SU-DHL-6 (cell line): ENCODE data around the gene PLA2G6.

ENCODE experiments used
- H2AFZ ChIP-seq: fragments of 200-600 bp; sonication (generic); 2 replicates; pipeline ENCODE4 v1.6.1; 2014; ENCODE audit warnings: low read depth, mild to moderate bottlenecking, moderate library complexity, mixed read lengths, antibody characterized with exemption, low read length; ENCODE audit not compliant: severe bottlenecking
- H3F3A ChIP-seq: fragments of 200-600 bp; shearing (Covaris generic); 2 replicates; pipeline ENCODE4 v1.6.0; 2016; ENCODE audit warnings: antibody characterized with exemption, mild to moderate bottlenecking; ENCODE audit not compliant: insufficient read depth
- H3K27ac ChIP-seq: fragments of 200-600 bp; sonication (generic); 2 replicates; pipeline ENCODE4 v1.5.1; 2016; ENCODE audit warnings: low read depth, mild to moderate bottlenecking, low read length, moderate library complexity, mixed read lengths
- H3K27me3 ChIP-seq: fragments of 200-600 bp; sonication (generic), shearing (Covaris generic); 2 replicates; pipeline ENCODE4 v1.6.0; 2014; ENCODE audit warnings: mild to moderate bottlenecking, low read length
- H3K36me3 ChIP-seq: fragments of 200-600 bp; sonication (generic); 2 replicates; pipeline ENCODE4 v1.6.1; 2014; ENCODE audit warnings: mild to moderate bottlenecking, low read length, mixed read lengths
- H3K4me2 ChIP-seq: fragments of 300-600, 200-600 bp; shearing (Covaris generic), sonication (generic); 2 replicates; pipeline ENCODE4 v1.6.0; 2014; ENCODE audit warnings: low read length, low read depth, mild to moderate bottlenecking; ENCODE audit not compliant: poor library complexity, severe bottlenecking
- H3K4me3 ChIP-seq: fragments of 200-600 bp; sonication (generic); 2 replicates; pipeline ENCODE4 v1.5.1; 2014; ENCODE audit warnings: antibody characterized with exemption, low read length, mild to moderate bottlenecking, mixed read lengths; ENCODE audit not compliant: insufficient read depth, poor library complexity, severe bottlenecking
- H3K79me2 ChIP-seq: fragments of 200-600 bp; sonication (generic); 2 replicates; pipeline ENCODE4 v1.6.1; 2014; ENCODE audit warnings: mild to moderate bottlenecking, low read length, moderate library complexity; ENCODE audit not compliant: insufficient read depth
- H3K9ac ChIP-seq: fragments of 200-600 bp; sonication (generic); 2 replicates; pipeline ENCODE4 v1.7.0; 2014; ENCODE audit warnings: mild to moderate bottlenecking, low read length
- H3K9me2 ChIP-seq: fragments of 200-600 bp; sonication (generic); replicated peaks from 2 replicates; pipeline ENCODE4 v1.6.1; 2014; ENCODE audit warnings: low read length; ENCODE audit not compliant: insufficient read depth
- H3K9me3 ChIP-seq: fragments of 200-600 bp; sonication (generic); 2 replicates; pipeline ENCODE4 v1.6.1; 2014; ENCODE audit warnings: low read length, mixed read lengths; ENCODE audit not compliant: insufficient read depth
- H4K20me1 ChIP-seq: fragments of 200-600 bp; sonication (generic); 2 replicates; pipeline ENCODE4 v1.6.1; 2014; ENCODE audit warnings: low read depth, mild to moderate bottlenecking, antibody characterized with exemption, low read length, moderate library complexity, mixed read lengths
- EZH2phosphoT487 ChIP-seq: fragments of 200-600 bp; sonication (generic), shearing (Covaris generic); conservative IDR thresholded peaks from 2 replicates; pipeline ENCODE4 v1.6.1; 2018; ENCODE audit warnings: mild to moderate bottlenecking, antibody characterized with exemption, low read length, moderate library complexity, mixed read lengths
- TF ChIP-seq, protein P1 (sequence below): fragments of 200-600 bp; sonication (generic); IDR thresholded peaks from one replicate; pipeline ENCODE4 v1.5.1; 2017; ENCODE audit warnings: antibody characterized with exemption, mild to moderate bottlenecking, low read length, moderate library complexity; ENCODE audit not compliant: insufficient read depth, poor library complexity, severe bottlenecking

PLA2G6 gene

DNA sequence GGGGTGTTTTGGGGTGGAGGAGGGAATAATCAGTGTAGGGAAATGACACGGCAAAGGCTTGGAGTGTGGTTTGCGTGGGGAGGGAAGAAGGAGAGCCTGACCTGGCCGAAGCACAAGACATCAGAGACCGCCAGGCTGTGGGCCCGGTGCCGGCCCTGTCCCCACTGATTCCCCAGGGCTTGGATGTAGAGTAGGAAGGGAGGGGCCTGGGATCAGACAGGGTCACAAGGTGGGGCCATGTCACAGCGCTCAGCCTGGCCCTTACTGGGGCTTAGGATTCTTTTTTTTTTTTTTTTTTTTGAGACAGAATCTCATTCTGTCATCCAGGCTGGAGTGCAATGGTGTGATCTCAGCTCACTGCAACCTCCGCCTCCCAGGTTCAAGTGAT is 114.6 kb downstream of the PLA2G6 start:
- Histone ChIP-seq H4K20me1 (no peaks in the 10 kb centered on the region), H2AFZ (no peak overlapping the region), H3K27me3 (no peaks in the 10 kb centered on the region), H3K4me2 (no peak overlapping the region), H3K27ac (no peak overlapping the region), H3K36me3 (no peaks in the 10 kb centered on the region), H3K79me2 (no peaks in the 10 kb centered on the region), H3F3A (no peaks in the 10 kb centered on the region), H3K9me2 (no peaks in the 10 kb centered on the region), H3K4me3 (no peak overlapping the region), H3K9ac (no peak overlapping the region), H3K9me3 (no peaks in the 10 kb centered on the region)
- TF ChIP-seq, protein P1, sequence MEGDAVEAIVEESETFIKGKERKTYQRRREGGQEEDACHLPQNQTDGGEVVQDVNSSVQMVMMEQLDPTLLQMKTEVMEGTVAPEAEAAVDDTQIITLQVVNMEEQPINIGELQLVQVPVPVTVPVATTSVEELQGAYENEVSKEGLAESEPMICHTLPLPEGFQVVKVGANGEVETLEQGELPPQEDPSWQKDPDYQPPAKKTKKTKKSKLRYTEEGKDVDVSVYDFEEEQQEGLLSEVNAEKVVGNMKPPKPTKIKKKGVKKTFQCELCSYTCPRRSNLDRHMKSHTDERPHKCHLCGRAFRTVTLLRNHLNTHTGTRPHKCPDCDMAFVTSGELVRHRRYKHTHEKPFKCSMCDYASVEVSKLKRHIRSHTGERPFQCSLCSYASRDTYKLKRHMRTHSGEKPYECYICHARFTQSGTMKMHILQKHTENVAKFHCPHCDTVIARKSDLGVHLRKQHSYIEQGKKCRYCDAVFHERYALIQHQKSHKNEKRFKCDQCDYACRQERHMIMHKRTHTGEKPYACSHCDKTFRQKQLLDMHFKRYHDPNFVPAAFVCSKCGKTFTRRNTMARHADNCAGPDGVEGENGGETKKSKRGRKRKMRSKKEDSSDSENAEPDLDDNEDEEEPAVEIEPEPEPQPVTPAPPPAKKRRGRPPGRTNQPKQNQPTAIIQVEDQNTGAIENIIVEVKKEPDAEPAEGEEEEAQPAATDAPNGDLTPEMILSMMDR: no peak
- no peak for TF ChIP-seq EZH2phosphoT487

DNA sequence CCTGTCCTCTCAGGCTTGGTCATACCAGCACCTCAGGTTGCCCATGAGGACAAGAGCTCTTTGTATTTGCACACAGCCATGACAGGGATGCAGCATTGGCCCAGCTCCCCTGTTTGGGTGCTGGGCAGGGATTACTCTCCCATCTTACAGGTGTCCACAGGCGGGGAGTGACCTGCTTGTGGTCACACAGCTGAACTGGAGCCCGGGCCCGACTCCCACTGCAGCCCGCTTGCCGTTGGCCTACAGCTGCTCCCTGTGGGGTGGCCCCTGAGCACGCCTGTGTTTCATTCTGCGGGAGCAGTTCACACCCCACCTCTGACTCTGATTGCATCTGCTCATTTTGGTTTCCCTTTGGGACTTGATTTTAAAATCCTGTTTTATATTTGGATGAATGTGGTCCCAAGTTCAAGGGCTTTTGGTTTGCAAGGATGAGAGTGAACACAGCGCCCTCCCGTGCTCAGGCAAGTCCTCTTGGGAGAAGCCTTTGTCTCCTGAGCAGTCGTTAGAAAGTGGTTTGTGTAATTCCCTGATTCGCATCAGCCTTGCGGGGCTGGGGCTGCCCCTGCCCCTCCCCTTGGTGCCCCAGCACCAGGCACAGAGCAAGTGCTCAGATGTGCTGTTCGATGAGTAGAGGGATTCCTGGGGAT is 115.1 kb downstream of the PLA2G6 start:
- H3K36me3 ChIP-seq: no peaks in the 10 kb centered on the region
- no peak overlapping the region for H2AFZ ChIP-seq
- H3F3A ChIP-seq: no peaks in the 10 kb centered on the region
- H3K27me3 ChIP-seq: no peaks in the 10 kb centered on the region
- H3K9me3 ChIP-seq: no peaks in the 10 kb centered on the region
- no peaks in the 10 kb centered on the region for H3K9me2 ChIP-seq
- TF ChIP-seq, protein P1: no peak
- TF ChIP-seq EZH2phosphoT487: no peak
- H3K9ac ChIP-seq: no peak overlapping the region
- no peaks in the 10 kb centered on the region for H4K20me1 ChIP-seq
- no peak overlapping the region for H3K4me2 ChIP-seq
- no peak overlapping the region for H3K27ac ChIP-seq
- H3K4me3 ChIP-seq: no peak overlapping the region
- H3K79me2 ChIP-seq: no peaks in the 10 kb centered on the region

DNA sequence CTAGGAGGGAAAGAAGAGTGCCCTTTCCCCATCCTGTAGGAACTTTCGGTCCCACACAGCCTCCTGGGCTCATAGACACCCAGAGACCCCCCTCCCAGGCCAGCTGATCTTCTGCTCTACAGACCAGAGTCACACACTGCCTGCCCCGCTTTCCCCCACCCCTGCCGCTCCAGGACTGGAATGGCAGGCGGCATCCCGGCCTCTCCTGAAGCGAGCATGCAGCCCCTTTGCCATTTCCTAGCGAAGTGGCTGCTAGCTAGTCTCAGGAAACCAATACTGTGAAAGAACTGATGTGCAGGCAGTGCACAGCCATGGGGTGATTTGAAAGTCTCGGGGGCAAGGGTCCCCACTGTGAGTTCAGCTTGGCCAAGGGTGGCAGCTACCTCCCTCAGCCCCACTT is 116.1 kb downstream of the PLA2G6 start:
- Histone ChIP-seq H4K20me1 (no peaks in the 10 kb centered on the region), H2AFZ (no peak overlapping the region), H3K4me3 (no peak overlapping the region), H3F3A (no peaks in the 10 kb centered on the region), H3K36me3 (no peaks in the 10 kb centered on the region), H3K4me2 (no peak overlapping the region), H3K27me3 (no peaks in the 10 kb centered on the region), H3K9me3 (no peaks in the 10 kb centered on the region), H3K79me2 (no peaks in the 10 kb centered on the region), H3K9me2 (no peaks in the 10 kb centered on the region), H3K9ac (no peak overlapping the region), H3K27ac (no peak overlapping the region)
- TF ChIP-seq EZH2phosphoT487: no peak
- TF ChIP-seq, protein P1: no peak
